Motor neuron (in vitro differentiated cells): ENCODE measurements around the gene PMEL. TPM values are rescaled to one million over a fixed set of nuclear protein-coding genes. Genes with fewer than 3 reads are reported as not detected.

ENCODE experiments used
- ATAC-seq, 8 experiments: fragments of 200-7000 bp; cut with Tn5 transposase; replicated peaks in 6 of 8; 2 replicates each; pipeline ENCODE4 v1.8.0; 2021; ENCODE audit warnings: mild to moderate bottlenecking in 8 of 8, moderate library complexity in 8 of 8
- H3K27ac ChIP-seq, 2 donors: fragments of 250-450 bp; sonication (Bioruptor Pico); 2 replicates each; pipeline ENCODE4 v1.9.0; 2021; ENCODE audit warnings: antibody characterized with exemption in 2 of 2, mild to moderate bottlenecking in 2 of 2, moderate library complexity in 1 of 2
- H3K4me1 ChIP-seq, 2 donors: fragments of 250-450 bp; sonication (Bioruptor Pico); replicated peaks in 1 of 2; 2 replicates each; pipeline ENCODE4 v1.6.1; 2021; ENCODE audit warnings: antibody characterized with exemption in 2 of 2, mild to moderate bottlenecking in 2 of 2, moderate library complexity in 1 of 2
- H3K4me3 ChIP-seq, 5 donors: fragments of 250-450 bp; sonication (Bioruptor Pico); 2 replicates each; pipeline ENCODE4 v1.9.0; 2021; ENCODE audit warnings: antibody characterized with exemption in 5 of 5, mild to moderate bottlenecking in 5 of 5, moderate library complexity in 4 of 5
- WGBS, 10 experiments: fragments of 450-650 bp; shearing (Covaris generic); methylation state at CpG; one replicate each; pipeline ENCODE4 v1.0.0; 2022; 5-methylcytosine and 5-hydroxymethylcytosine counted together
- in situ Hi-C, 9 experiments: fragments of 400-800 bp; cut with MboI; loops; one replicate each; pipeline ENCODE4 v1.15.0; 2021; ENCODE audit warnings: low sequenced_read_pairs in 9 of 9, low pct_unique_long_range_greater_than_20kb in 2 of 9; ENCODE audit not compliant: unreplicated experiment in 9 of 9
- total RNA-seq, 8 experiments: library from RNA; unstranded; fragments of 300-600 nt; gene quantifications; 2 replicates each; pipeline versions ENCODE4 v1.2.3 to v1.2.4, GENCODE V29; 2022

The PMEL gene
- total RNA-seq, 8 experiments from 2014 or later: 0.86 to 14.4 (median 1.7) TPM

DNA sequence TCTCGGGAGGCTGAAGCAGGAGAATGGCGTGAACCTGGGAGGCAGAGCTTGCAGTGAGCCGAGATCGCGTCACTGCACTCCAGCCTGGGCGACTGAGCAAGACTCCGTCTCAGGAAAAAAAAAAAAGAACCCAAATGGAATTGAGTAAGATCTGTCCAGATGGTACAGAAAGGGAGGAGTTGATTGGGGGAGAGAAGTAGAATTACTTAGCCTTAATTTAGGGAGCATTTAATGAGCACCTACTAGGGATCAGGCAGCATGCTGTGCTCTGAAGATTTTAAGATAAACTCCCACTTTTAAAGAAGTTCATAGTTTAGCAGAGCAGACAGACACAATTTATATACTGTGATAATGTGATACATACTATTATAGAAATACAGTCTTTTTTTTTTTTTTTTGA, 12.6 kb upstream of the PMEL start:
- Histone ChIP-seq H3K27ac (no peak overlapping the region), H3K4me1 (peaks cover 0 to 5% of the 10 kb centered on the region in 2 donors), H3K4me3 (no peak overlapping the region)
- in situ Hi-C loops: no loop called here
- 97 to 100% (median 100%) methylated on average over 1 to 5 of the region's 7 CpGs; no CpG with 5 or more reads in 6 of the 10 experiments for WGBS, 10 experiments
- no peak for ATAC-seq

DNA sequence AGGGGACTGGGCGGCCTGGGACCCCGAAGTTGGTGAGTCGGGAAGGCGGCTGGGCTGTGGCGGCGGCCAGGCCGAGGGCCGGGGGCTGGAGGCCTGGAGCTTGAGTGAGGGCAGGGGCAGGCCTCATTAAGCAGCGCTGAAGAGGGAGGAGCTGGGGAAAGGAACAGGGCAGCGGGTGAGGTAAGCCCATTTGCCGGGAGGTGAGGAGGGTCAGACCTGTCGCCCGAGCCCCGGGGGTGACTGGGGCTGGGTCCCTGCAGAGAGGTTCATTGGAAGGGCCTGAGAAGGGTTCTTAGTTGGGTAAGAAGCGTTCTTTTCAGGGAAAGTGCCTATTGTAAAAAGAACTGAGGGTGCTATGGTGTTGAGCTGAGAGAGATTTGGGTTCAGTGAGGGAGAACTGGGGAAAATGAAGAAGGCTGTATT, 8.5 kb upstream of the PMEL start:
- Histone ChIP-seq H3K4me3 (peak overlapping the region; percentile 76 to 97 (median 85)), H3K27ac (peak overlapping the region; percentile 88 to 92), H3K4me1 (peaks cover 0 to 13% of the 10 kb centered on the region in 2 donors)
- WGBS, 10 experiments: 0% methylated on average over 1 of the region's 15 CpGs; no CpG with 5 or more reads in 8 of the 10 experiments
- in situ Hi-C loops: no loop called here
- peak; percentile 21 to 35 (median 28) for ATAC-seq

DNA sequence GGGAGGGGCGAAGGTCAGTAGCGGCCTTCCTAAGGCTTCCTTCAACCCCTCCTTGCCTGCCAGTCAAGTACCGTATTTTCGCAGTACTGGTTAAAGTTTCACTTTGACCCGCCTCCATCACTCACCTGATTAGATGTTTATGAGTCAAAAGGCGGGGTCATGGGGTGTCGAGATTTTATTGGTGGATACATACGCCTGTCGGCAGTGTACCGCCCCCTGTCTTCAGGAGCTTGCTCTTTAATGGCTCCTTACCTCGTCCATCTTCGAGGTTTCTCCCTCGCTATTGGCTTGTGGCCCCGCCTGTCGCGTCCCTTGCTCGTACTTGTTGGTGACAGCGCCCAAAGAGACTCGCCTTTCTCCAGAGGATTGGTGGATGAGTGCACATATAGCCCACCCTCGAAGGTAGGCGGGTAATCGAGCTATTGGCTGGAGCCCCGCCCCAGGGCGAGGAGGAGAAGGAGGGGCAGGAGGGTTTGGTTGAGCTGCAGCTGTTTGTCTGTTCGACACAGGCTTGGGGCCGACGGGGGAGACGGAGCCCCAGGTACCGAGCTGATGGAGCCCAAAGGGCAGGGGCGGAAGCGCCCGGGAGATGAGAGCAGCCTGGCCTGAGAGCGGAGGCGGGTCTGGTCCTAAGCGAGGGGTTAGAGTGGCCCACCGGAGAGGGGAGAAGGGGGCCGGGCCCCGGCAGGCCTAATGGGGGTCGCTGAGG, 7.9 kb upstream of the PMEL start, which contains the start of gene RAB5B:
TSS of gene RAB5B (plus strand) at position 480 of the 709 bp plus-strand sequence. CDS start 12,883 bp downstream, outside the sequence.
- Histone ChIP-seq H3K27ac (peak within 1 kb of the TSS; percentile 88 to 92), H3K4me3 (peak within 1 kb of the TSS; percentile 76 to 97 (median 85)), H3K4me1 (peaks cover 0 to 13% of the 10 kb centered on the region in 2 donors)
- ATAC-seq: peak; percentile 83 to 94 (median 92)
- 0 to 3% (median 0%) methylated on average over 1 to 13 of the region's 39 CpGs; no CpG with 5 or more reads in 3 of the 10 experiments for WGBS, 10 experiments
- in situ Hi-C loops: no loop called here

DNA sequence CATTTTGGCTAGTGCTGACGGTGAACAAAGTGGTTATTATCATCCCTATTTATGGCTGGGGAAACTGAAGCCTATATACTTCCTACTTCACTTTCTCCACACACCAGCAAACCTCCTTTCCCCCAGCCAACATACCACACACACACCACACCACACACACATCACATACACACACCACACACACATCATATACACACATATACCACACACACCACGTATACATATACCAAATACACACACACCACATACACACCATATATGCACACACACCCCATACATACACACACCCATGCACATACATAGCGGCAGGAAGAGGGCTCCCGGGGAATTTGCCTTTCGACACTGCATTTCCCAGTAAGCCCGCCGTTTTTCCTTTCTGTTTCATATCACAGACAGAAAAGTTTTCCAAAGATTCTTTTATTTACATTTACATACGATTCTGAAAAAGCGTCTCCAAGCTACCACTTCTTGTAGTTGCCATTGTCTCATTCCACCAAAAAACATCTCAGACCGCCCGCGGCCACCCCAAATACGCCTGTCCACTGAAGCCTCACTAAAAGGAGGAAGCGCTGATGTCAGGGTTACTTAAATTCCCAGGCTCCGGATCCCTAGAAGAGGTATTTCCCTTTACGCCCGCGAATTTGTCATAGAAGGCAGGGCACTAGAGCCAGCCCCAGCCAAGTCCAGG, 7.2 kb upstream of the PMEL start:
- peak in 3 of 8 experiments; percentile 1 to 5 (median 3) for ATAC-seq
- 0 to 14% (median 2%) methylated on average over 1 to 15 of the region's 18 CpGs for WGBS, 10 experiments
- Histone ChIP-seq H3K27ac (peak overlapping the region; percentile 32 to 37), H3K4me3 (peak overlapping the region; percentile 46 to 56 (median 51)), H3K4me1 (peaks cover 0 to 13% of the 10 kb centered on the region in 2 donors)
- in situ Hi-C loops: no loop called here

DNA sequence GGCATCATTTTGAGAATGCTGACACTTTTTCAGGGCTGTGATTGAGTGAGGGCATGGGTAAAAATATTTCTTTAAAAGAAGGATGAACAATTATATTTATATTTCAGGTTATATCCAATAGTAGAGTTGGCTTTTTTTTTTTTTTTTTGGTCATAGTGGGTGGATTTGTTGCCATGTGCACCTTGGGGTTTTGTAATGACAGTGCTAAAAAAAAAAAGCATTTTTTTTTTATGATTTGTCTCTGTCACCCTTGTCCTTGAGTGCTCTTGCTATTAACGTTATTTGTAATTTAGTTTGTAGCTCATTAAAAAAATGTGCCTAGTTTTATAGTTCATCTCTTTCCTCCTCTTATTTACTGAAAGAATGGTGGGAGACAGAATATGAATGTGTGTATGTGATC, 6.6 kb upstream of the PMEL start:
- no peak for ATAC-seq
- in situ Hi-C loops: no loop called here
- H3K27ac ChIP-seq: peak overlapping the region; percentile 32 to 37

DNA sequence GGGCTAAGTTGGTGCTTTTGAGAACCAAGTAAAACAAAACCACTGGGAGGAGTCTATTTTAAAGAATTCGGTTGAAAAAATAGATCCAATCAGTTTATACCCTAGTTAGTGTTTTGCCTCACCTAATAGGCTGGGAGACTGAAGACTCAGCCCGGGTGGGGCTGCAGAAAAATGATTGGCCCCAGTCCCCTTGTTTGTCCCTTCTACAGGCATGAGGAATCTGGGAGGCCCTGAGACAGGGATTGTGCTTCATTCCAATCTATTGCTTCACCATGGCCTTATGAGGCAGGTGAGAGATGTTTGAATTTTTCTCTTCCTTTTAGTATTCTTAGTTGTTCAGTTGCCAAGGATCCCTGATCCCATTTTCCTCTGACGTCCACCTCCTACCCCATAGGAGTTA, 6.2 kb upstream of the PMEL start:
- no peak for ATAC-seq
- H3K4me1 ChIP-seq: peaks cover 0 to 15% of the 10 kb centered on the region in 2 donors
- 27 to 100% (median 77%) methylated on average over 1 to 3 of the region's 3 CpGs for WGBS, 10 experiments
- H3K27ac ChIP-seq: no peak overlapping the region
- peak overlapping the region; percentile 46 to 56 (median 51) for H3K4me3 ChIP-seq
- in situ Hi-C loops: no loop called here

More for the DNA sequence above, 6.6 kb upstream of the PMEL start:
- 0 to 100% (median 49%) methylated on average over 1 of the region's 1 CpG; no CpG with 5 or more reads in 4 of the 10 experiments for WGBS, 10 experiments
- Histone ChIP-seq H3K4me3 (peak overlapping the region; percentile 46 to 56 (median 51)), H3K4me1 (peaks cover 0 to 13% of the 10 kb centered on the region in 2 donors)

DNA sequence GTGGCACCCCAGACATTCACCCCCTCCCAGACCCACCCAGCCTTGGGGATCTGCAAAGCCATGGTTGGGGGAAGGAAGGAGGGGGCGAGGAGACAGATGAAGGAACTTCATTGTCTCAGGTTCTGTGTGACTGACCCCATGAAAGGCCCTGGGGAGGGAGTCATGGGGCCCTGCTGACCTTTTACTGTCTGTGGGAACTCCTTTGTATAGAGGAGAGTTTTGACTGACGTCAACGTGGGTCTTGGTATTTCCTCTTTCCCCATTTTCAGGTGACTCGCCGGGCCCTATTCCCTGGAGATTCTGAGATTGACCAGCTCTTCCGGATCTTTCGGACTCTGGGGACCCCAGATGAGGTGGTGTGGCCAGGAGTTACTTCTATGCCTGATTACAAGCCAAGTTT, 4.9 kb upstream of the PMEL start:
- Histone ChIP-seq H3K27ac (no peak overlapping the region), H3K4me3 (no peak overlapping the region), H3K4me1 (peaks cover 3 to 19% of the 10 kb centered on the region in 2 donors)
- in situ Hi-C loops: no loop called here
- ATAC-seq: no peak
- 92 to 100% (median 98%) methylated on average over 1 to 6 of the region's 7 CpGs; no CpG with 5 or more reads in 4 of the 10 experiments for WGBS, 10 experiments

DNA sequence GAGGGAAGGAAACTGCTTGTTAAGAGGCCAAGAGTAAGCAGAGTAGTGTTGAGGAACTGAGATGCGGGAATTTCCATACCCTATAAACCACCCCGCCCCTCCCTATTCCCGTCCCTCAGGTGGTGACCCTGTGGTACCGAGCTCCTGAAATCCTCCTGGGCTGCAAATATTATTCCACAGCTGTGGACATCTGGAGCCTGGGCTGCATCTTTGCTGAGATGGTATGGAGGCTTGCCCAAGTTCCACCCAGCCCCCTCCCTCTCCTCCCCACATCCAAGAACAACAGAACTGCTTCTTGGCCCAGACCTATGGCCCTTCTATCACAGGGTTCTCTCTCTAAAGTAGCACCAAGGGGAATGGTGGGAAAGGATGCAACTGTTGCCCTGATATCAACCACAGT, 3.5 kb upstream of the PMEL start:
- no peak overlapping the region for H3K4me3 ChIP-seq
- WGBS, 10 experiments: 70 to 96% (median 90%) methylated on average over 2 to 4 of the region's 4 CpGs; no CpG with 5 or more reads in 7 of the 10 experiments
- no peak overlapping the region for H3K27ac ChIP-seq
- no peak for ATAC-seq
- H3K4me1 ChIP-seq: peaks cover 3 to 14% of the 10 kb centered on the region in 2 donors
- in situ Hi-C loops: no loop called here

DNA sequence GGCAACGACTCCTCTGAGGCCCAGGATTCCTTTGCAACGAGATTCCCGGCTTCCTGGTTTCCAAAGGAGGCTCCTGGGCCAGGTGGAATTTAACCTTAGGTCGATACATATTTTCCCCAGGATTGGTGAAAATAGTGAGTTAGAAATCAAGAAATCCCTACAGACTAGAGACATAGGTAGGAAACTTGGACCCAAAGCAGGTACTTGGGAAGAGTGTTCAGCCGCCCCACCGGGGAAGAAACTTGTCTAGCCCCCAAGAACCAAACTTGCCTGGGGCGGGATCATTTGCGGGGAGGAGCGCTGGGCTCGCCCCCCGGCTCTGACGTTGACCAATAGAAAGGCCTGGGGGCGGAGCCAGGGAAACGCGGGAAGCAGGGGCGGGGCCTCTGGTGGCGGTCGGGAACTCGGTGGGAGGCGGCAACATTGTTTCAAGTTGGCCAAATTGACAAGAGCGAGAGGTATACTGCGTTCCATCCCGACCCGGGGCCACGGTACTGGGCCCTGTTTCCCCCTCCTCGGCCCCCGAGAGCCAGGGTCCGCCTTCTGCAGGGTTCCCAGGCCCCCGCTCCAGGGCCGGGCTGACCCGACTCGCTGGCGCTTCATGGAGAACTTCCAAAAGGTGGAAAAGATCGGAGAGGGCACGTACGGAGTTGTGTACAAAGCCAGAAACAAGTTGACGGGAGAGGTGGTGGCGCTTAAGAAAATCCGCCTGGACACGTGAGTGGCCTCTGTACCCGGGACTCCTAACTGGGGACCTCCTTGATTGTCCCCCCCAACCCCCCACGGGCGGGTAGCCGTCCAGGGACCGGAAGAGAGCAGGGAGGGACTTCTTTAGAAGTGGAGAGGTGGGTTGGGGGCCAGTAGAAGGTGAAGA, 803 bp upstream of the PMEL start, which contains the start of gene CDK2:
TSS of gene CDK2 (plus strand) at position 423 of the 874 bp plus-strand sequence. CDS start at position 602, 179 bp downstream.
- Histone ChIP-seq H3K4me3 (peak within 1 kb of the TSS; percentile 45 to 96 (median 77)), H3K27ac (no peak within 1 kb of the TSS), H3K4me1 (peaks cover 3 to 7% of the 10 kb centered on the region in 2 donors)
- in situ Hi-C loops: no loop called here
- 0 to 6% (median 0%) methylated on average over 1 to 10 of the region's 45 CpGs; no CpG with 5 or more reads in 3 of the 10 experiments for WGBS, 10 experiments
- ATAC-seq: peak; percentile 94 to 98 (median 96)

DNA sequence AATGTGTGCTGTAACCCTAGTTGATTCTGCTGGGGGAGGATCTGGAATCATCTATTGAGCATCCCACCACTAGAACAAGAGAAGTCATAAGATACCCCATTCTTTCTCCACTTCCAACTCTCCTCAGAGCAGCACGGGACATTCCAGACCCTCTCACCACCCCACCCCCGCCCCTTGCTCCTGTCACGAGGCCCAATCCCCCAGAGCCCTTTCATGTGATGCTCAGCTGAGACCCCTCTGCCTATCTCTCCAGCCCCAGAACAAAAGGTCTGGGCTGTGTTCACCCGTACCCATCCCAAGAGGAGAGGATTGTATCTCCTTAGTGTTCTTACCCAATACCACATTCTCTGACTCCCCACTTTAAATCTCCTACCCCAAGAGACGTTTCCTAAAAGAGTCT, 602 bp downstream of the PMEL start:
- Histone ChIP-seq H3K27ac (no peak overlapping the region), H3K4me3 (no peak overlapping the region), H3K4me1 (peaks cover 3 to 7% of the 10 kb centered on the region in 2 donors)
- 0 to 80% methylated on average over 1 to 2 of the region's 5 CpGs; no CpG with 5 or more reads in 8 of the 10 experiments for WGBS, 10 experiments
- in situ Hi-C loops: no loop called here
- no peak for ATAC-seq

DNA sequence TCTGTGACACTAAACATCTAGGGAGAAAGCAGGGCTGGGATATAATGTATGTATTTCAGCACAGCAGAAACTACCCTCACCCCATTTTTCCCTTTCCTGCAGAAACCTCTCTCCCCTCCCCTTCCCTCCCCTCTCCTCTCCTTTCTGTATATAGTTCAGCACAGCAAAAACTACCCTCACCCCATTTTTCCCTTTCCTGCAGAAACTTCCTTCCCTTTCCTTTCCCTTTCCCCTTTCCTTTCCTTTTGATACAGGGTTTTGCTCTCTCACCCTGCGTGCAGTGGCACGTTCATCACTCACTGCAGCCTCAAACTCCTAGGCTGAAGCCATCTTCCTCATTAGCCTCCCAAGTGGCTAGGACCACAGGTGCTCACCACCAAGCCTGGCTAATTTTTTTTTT, 2.1 kb downstream of the PMEL start:
- WGBS, 10 experiments: 20 to 94% methylated on average over 1 to 2 of the region's 2 CpGs; no CpG with 5 or more reads in 8 of the 10 experiments
- no peak overlapping the region for H3K4me3 ChIP-seq
- in situ Hi-C loops: no loop called here
- H3K27ac ChIP-seq: no peak overlapping the region
- no peak for ATAC-seq
- peaks cover 3 to 7% of the 10 kb centered on the region in 2 donors for H3K4me1 ChIP-seq

DNA sequence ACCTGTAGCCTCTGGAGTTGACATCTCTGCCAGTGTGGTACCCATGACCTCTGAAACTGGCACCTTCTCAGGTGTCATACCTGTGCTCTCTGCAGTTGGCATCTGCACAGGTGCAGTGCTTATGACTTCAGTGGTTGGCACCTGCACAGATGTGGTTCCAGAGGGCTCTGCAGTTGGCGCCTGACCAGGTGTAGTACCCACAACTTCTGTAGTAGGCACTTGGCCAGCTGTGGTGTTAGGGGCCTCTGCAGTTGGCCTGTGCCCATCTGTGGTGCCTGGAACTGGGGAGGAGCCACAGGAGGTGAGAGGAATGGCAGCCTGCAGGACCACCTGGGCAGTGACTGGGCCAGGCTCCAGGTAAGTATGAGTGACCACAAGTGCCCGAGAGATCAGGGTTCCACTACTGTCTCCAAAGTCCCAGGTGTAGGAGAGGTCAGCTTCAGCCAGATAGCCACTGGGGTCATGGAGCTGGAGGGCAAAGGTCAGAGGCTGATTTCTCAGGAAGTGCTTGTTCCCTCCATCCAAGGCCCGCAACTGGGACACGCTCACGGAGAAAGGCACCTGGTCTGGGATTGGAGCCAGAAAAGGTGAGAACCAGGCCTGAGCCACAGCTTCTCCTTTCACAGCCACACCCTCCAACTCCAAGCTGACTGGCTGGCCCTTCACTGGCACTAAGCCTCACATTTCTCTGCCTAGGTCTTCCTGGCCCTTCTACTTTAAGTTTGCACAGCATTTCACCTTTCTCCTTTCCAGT, 8.6 kb downstream of the PMEL start:
- in situ Hi-C loops: no loop called here
- WGBS, 10 experiments: 32 to 100% (median 80%) methylated on average over 1 to 4 of the region's 5 CpGs; no CpG with 5 or more reads in 5 of the 10 experiments
- no peaks in the 10 kb centered on the region for H3K4me1 ChIP-seq
- no peak overlapping the region for H3K27ac ChIP-seq
- no peak overlapping the region for H3K4me3 ChIP-seq
- ATAC-seq: no peak
